Liver (tissue), 9 donors: ENCODE measurements around the gene SLC16A7. TPM values are rescaled to one million over a fixed set of nuclear protein-coding genes. Genes with fewer than 3 reads are reported as not detected.

Experiments
- DNase-seq: peaks from one replicate; pipeline ENCODE4 v3.0.0-alpha.2; 2017; ENCODE audit warnings: low spot score
- H3K27ac ChIP-seq, 2 donors: one replicate each; pipeline ENCODE4 v1.7.0; 2013; ENCODE audit warnings: inconsistent platforms in 2 of 2, low read length in 2 of 2, control low read depth in 1 of 2, low read depth in 1 of 2, mild to moderate bottlenecking in 1 of 2
- H3K27me3 ChIP-seq, 4 donors: one replicate each; pipeline versions ENCODE4 v1.6.1 to v1.7.0; 2013; ENCODE audit warnings: low read length in 3 of 4, inconsistent platforms in 1 of 4, mild to moderate bottlenecking in 1 of 4, moderate library complexity in 1 of 4; ENCODE audit not compliant: control insufficient read depth in 4 of 4, insufficient read depth in 4 of 4
- H3K36me3 ChIP-seq, 4 donors: one replicate each; pipeline versions ENCODE4 v1.6.1 to v1.7.0; 2013; ENCODE audit warnings: low read length in 3 of 4, mild to moderate bottlenecking in 3 of 4, low read depth in 1 of 4, moderate library complexity in 1 of 4; ENCODE audit not compliant: control insufficient read depth in 4 of 4, insufficient read depth in 3 of 4
- H3K4me1 ChIP-seq, 4 donors: one replicate each; pipeline versions ENCODE4 v1.6.1 to v1.7.0; 2013; ENCODE audit warnings: low read length in 3 of 4, mild to moderate bottlenecking in 3 of 4, moderate library complexity in 1 of 4; ENCODE audit not compliant: control insufficient read depth in 4 of 4, insufficient read depth in 4 of 4
- H3K4me3 ChIP-seq, 3 donors: one replicate each; pipeline versions ENCODE4 v1.6.1 to v1.7.0; 2013; ENCODE audit warnings: low read length in 3 of 3, control low read depth in 1 of 3, low read depth in 1 of 3, mild to moderate bottlenecking in 1 of 3
- H3K9ac ChIP-seq, 2 donors: one replicate each; pipeline ENCODE4 v1.7.0; 2013; ENCODE audit warnings: low read length in 2 of 2, mild to moderate bottlenecking in 2 of 2, moderate library complexity in 2 of 2, control low read depth in 1 of 2, low read depth in 1 of 2
- H3K9me3 ChIP-seq, 4 donors: one replicate each; pipeline versions ENCODE4 v1.6.1 to v1.7.0; 2013; ENCODE audit warnings: low read length in 3 of 4; ENCODE audit not compliant: control insufficient read depth in 4 of 4
- CTCF ChIP-seq: fragments of 150-350 bp; IDR thresholded peaks from 2 replicates; pipeline ENCODE4 v1.5.1; 2017; ENCODE audit warnings: improper control_type of control experiment, low read depth, low read length; ENCODE audit not compliant: missing input control
- EGR1 ChIP-seq, 2 donors: IDR thresholded peaks; 2 replicates each; pipeline ENCODE4 v1.6.1; 2016 to 2018; ENCODE audit warnings: antibody characterized with exemption in 2 of 2, low read depth in 2 of 2
- FOXA1 ChIP-seq: IDR thresholded peaks from 2 replicates; pipeline ENCODE4 v1.6.1; 2016; ENCODE audit warnings: antibody characterized with exemption
- FOXA2 ChIP-seq: IDR thresholded peaks from 2 replicates; pipeline ENCODE4 v1.6.1; 2016; ENCODE audit warnings: antibody characterized with exemption
- GABPA ChIP-seq, 2 donors: IDR thresholded peaks in 1 of 2; conservative IDR thresholded peaks in 1 of 2; 2 replicates each; pipeline ENCODE4 v1.6.1; 2016; ENCODE audit warnings: antibody characterized with exemption in 2 of 2, mild to moderate bottlenecking in 1 of 2, moderate library complexity in 1 of 2
- HNF4A ChIP-seq, 2 donors: conservative IDR thresholded peaks; 2 replicates each; pipeline ENCODE4 v1.6.1; 2016; ENCODE audit warnings: antibody characterized with exemption in 2 of 2, mild to moderate bottlenecking in 2 of 2
- HNF4G ChIP-seq: IDR thresholded peaks from 2 replicates; pipeline ENCODE4 v1.6.1; 2016; ENCODE audit warnings: antibody characterized with exemption
- JUND ChIP-seq, 2 donors: IDR thresholded peaks; 2 replicates each; pipeline ENCODE4 v1.6.1; 2016; ENCODE audit warnings: antibody characterized with exemption in 2 of 2
- NR2F2 ChIP-seq: IDR thresholded peaks from 2 replicates; pipeline ENCODE4 v1.6.1; 2016; ENCODE audit warnings: antibody characterized with exemption
- RAD21 ChIP-seq, 2 donors: IDR thresholded peaks; 2 replicates each; pipeline ENCODE4 v1.6.1; 2016; ENCODE audit warnings: antibody characterized with exemption in 2 of 2, mild to moderate bottlenecking in 2 of 2
- RXRA ChIP-seq, 2 donors: IDR thresholded peaks; 2 replicates each; pipeline ENCODE4 v1.6.1; 2017 to 2018; ENCODE audit warnings: antibody characterized with exemption in 2 of 2, mild to moderate bottlenecking in 1 of 2
- SP1 ChIP-seq: IDR thresholded peaks from 2 replicates; pipeline ENCODE4 v1.6.1; 2018; ENCODE audit warnings: antibody characterized with exemption, mild to moderate bottlenecking
- TAF1 ChIP-seq: conservative IDR thresholded peaks from 2 replicates; pipeline ENCODE4 v1.6.1; 2016; ENCODE audit warnings: antibody characterized with exemption, mild to moderate bottlenecking
- YY1 ChIP-seq: IDR thresholded peaks from 2 replicates; pipeline ENCODE4 v1.6.1; 2016; ENCODE audit warnings: antibody characterized with exemption, mild to moderate bottlenecking
- WGBS: extraction: QIAGEN DNeasy Blood & Tissue Kit; methylation state at CpG from one replicate; pipeline ENCODE4 v1.1.7; 2013; 5-methylcytosine and 5-hydroxymethylcytosine counted together
- polyA plus RNA-seq, 2 donors: library from polyadenylated mRNA; stranded (reverse) in 1 of 2; unstranded in 1 of 2; fragments of 200-250 nt in 1 of 2; fragments of >200 nt in 1 of 2; fragmentation: Nextera tagmentation in 1 of 2; extraction: Ambion mirVana in 1 of 2; gene quantifications; one replicate each; pipeline versions ENCODE4 v1.2.1 to v1.2.3, GENCODE V29; 2013 to 2015
- total RNA-seq, 2 donors: library from RNA; depleted of rRNA; stranded (reverse); fragments of >200 nt; gene quantifications; one replicate each; pipeline ENCODE4 v1.2.3, GENCODE V29; 2014
- TF ChIP-seq, protein P1 (sequence below): IDR thresholded peaks from 2 replicates; pipeline ENCODE4 v1.6.1; 2016; ENCODE audit warnings: antibody characterized with exemption
- TF ChIP-seq, protein P2 (sequence below): IDR thresholded peaks from 2 replicates; pipeline ENCODE4 v1.6.1; 2016; ENCODE audit warnings: antibody characterized with exemption, mild to moderate bottlenecking
- TF ChIP-seq, protein P3 (sequence below): IDR thresholded peaks from 2 replicates; pipeline ENCODE4 v1.6.1; 2016; ENCODE audit warnings: antibody characterized with exemption
- donor health status: healthy.
- donor health status: healthy.
- donor health status: healthy.
- donor health status: healthy.
- donor health status: healthy.

The SLC16A7 gene
- total and polyA plus RNA-seq, 4 donors: 3.0 to 24.0 (median 12.1) TPM

DNA sequence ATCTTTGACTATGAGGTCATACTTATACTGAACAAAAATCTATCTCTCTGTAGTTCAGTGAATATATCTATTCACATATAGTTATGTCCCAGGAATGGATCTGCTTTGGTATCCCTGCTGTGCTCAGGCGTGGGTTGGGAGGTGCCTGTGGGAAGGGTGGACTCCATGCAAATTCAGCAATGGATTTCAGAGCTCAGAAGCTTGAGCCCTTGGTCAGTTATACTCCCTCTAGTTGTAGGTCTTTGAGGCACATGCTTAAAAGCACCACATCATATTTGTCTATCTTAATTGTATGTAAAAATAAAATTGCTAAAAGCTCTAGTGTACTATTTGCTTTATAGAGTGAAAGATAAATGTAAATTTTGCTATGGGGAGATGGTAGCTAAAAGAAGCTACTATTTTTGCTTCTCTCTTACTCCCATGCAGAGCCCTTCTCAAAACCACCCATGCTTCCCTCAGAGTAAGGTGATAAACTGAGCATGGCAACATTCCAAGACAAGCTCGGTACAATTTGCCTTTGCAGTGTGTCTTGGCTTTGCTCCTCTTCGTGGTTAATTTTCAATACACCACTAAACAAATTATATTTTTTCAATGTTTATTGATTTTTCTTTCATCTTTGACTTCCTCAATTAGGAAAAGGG lies 54.9 kb downstream of the SLC16A7 start:
- H3K4me3 ChIP-seq: no peak overlapping the region
- no peaks in the 10 kb centered on the region for H3K36me3 ChIP-seq
- H3K4me1 ChIP-seq: peaks cover 0 to 5% (median 2%) of the 10 kb centered on the region in 4 donors
- no peak for DNase-seq
- H3K9ac ChIP-seq: no peak overlapping the region
- 41% methylated on average over 3 of the region's 3 CpGs for WGBS
- H3K27ac ChIP-seq: no peak overlapping the region
- TF ChIP-seq GABPA (IDR thresholded peaks at IDR 0.05 in 1 of 2, conservative IDR thresholded peaks at IDR 0.05 in 1 of 2) (no peak), EGR1 (IDR thresholded peaks at IDR 0.05; ENCODE audit: low read depth in 2 of 2) (no peak), NR2F2 (no peak), JUND (IDR thresholded peaks at IDR 0.05) (peak in 1 of 2 donors; percentile 3), HNF4A (conservative IDR thresholded peaks at IDR 0.05) (peak in 1 of 2 donors; percentile 26), RXRA (IDR thresholded peaks at IDR 0.05) (no peak), RAD21 (IDR thresholded peaks at IDR 0.05) (peak in 1 of 2 donors; percentile 47)
- H3K27me3 ChIP-seq: no peaks in the 10 kb centered on the region
- H3K9me3 ChIP-seq: no peaks in the 10 kb centered on the region

DNA sequence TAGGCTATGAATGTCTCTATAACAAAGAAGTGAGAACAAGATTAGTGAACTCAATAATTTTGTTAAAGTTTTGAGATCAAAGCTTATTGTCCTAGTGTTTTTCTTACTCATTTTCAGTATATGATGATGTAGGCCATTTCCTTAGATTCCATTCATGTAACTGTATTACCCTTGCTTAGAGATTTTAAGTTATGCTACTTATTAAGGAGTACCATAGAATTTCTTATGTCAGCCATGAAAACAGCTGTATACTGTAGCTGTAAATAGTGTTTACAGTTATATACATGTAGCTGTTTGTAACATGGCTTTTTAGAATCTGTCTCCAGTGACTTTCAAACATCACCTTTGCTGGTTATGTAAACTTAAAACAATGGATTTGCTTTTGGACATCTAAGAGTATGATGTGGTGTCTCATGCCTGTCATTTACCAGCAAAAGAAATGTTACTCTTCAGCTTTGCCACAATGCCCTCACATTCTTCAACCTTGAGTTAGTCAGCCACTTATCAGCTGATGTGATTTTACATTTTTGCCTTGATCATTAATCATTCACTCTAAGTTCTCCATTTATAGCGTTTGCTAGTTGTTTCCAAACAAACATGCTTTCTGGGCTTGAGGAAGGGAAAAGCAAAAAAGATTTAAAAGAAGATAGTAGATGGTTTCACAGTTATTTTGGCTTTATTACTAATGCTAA lies 55.5 kb downstream of the SLC16A7 start:
- Histone ChIP-seq H3K27ac (no peak overlapping the region), H3K9ac (no peak overlapping the region), H3K9me3 (no peaks in the 10 kb centered on the region), H3K4me1 (peaks cover 0 to 5% (median 2%) of the 10 kb centered on the region in 4 donors), H3K27me3 (no peaks in the 10 kb centered on the region), H3K36me3 (no peaks in the 10 kb centered on the region), H3K4me3 (no peak overlapping the region)
- DNase-seq: no peak
- TF ChIP-seq RXRA (IDR thresholded peaks at IDR 0.05) (no peak), SP1 (peak; percentile 16), NR2F2 (no peak)
- WGBS: 13% methylated on average over 1 of the region's 1 CpG

DNA sequence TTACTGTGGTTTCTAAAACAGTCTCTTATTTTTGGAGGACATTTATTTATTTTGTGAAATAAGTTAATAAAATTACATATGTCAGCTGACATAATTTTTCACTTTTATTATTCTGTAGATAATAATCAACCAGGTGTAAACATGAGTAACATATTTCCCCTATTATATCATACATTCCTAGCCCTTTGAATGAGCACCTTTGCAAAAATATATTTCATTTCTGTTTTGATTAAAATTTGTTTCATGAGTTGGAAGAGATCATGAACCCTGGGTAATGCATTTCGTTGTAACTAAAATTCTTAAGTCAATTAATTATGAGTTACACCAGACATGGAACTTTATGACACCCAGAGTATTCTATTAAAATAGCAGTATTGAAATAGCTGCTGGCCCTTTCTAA lies 56.3 kb downstream of the SLC16A7 start:
- Histone ChIP-seq H3K36me3 (no peaks in the 10 kb centered on the region), H3K4me1 (peaks cover 0 to 5% (median 2%) of the 10 kb centered on the region in 4 donors), H3K27me3 (no peaks in the 10 kb centered on the region), H3K27ac (no peak overlapping the region), H3K9ac (no peak overlapping the region), H3K4me3 (no peak overlapping the region), H3K9me3 (no peaks in the 10 kb centered on the region)
- DNase-seq: no peak
- TF ChIP-seq, protein P1, sequence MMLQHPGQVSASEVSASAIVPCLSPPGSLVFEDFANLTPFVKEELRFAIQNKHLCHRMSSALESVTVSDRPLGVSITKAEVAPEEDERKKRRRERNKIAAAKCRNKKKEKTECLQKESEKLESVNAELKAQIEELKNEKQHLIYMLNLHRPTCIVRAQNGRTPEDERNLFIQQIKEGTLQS: no peak
- no peak for TF ChIP-seq YY1
- no peak for TF ChIP-seq TAF1
- TF ChIP-seq HNF4G: no peak
- no peak for TF ChIP-seq CTCF
- TF ChIP-seq, protein P2, sequence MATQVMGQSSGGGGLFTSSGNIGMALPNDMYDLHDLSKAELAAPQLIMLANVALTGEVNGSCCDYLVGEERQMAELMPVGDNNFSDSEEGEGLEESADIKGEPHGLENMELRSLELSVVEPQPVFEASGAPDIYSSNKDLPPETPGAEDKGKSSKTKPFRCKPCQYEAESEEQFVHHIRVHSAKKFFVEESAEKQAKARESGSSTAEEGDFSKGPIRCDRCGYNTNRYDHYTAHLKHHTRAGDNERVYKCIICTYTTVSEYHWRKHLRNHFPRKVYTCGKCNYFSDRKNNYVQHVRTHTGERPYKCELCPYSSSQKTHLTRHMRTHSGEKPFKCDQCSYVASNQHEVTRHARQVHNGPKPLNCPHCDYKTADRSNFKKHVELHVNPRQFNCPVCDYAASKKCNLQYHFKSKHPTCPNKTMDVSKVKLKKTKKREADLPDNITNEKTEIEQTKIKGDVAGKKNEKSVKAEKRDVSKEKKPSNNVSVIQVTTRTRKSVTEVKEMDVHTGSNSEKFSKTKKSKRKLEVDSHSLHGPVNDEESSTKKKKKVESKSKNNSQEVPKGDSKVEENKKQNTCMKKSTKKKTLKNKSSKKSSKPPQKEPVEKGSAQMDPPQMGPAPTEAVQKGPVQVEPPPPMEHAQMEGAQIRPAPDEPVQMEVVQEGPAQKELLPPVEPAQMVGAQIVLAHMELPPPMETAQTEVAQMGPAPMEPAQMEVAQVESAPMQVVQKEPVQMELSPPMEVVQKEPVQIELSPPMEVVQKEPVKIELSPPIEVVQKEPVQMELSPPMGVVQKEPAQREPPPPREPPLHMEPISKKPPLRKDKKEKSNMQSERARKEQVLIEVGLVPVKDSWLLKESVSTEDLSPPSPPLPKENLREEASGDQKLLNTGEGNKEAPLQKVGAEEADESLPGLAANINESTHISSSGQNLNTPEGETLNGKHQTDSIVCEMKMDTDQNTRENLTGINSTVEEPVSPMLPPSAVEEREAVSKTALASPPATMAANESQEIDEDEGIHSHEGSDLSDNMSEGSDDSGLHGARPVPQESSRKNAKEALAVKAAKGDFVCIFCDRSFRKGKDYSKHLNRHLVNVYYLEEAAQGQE: no peak
- no peak for TF ChIP-seq RXRA (IDR thresholded peaks at IDR 0.05)
- TF ChIP-seq GABPA (IDR thresholded peaks at IDR 0.05 in 1 of 2, conservative IDR thresholded peaks at IDR 0.05 in 1 of 2): no peak
- TF ChIP-seq SP1: no peak
- TF ChIP-seq FOXA2: no peak
- no peak for TF ChIP-seq FOXA1
- TF ChIP-seq, protein P3, sequence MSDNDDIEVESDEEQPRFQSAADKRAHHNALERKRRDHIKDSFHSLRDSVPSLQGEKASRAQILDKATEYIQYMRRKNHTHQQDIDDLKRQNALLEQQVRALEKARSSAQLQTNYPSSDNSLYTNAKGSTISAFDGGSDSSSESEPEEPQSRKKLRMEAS: no peak
- TF ChIP-seq JUND (IDR thresholded peaks at IDR 0.05): no peak
- 86% methylated on average over 1 of the region's 1 CpG for WGBS
